ENCODE data around the gene TGFB2.

GRCh38 chr1:218462587-218462986 lies 117.5 kb downstream of the TGFB2 start:
- TF ChIP-seq CTCF (IDR thresholded peaks at IDR 0.05) (no peak), POLR2A (IDR thresholded peaks at IDR 0.05) (no peak)

Data from thyroid gland (tissue), 4 donors.